ENCODE data around the gene PFAS.
A peak's percentile ranks its signal among the peaks of the same experiment; 100 is the strongest.

PFAS gene

DNA sequence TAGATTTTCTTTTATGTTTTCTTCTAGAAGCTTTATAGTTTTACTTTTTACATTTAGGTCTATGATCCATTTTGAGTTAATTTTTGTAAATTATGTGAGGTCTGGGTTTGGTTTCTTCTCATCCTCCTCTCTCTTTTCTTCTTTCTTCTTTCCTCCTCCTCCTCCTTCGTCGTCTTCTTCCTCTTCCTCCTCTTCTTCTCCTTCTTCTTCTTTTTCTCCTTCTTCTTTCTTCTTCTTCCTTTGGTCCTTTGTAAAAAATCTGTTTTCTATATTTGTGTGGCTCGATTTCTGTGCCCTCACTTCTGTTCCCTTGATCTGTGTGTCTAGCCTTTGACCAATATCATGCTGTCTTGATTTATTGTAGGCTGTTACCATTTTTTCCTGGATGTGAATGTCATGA lies 51.1 kb downstream of the PFAS start:
- Histone ChIP-seq H3K4me2 (no peak overlapping the region), H3K4me1 (ENCODE audit: low read depth, poor library complexity, severe bottlenecking) (no peaks in the 10 kb centered on the region), H2AFZ (ENCODE audit: low read depth) (no peak overlapping the region), H3K27ac (no peak overlapping the region), H4K20me1 (ENCODE audit: insufficient read depth) (no peaks in the 10 kb centered on the region), H3K9ac (no peak overlapping the region), H3K79me2 (ENCODE audit: insufficient read depth, low read depth) (no peaks in the 10 kb centered on the region), H3K27me3 (ENCODE audit: insufficient read depth, low read depth) (no peaks in the 10 kb centered on the region), H3K4me3 (IDR thresholded peaks at IDR 0.05; ENCODE audit: insufficient read depth, low read depth, low read length) (no peak overlapping the region), H3K36me3 (ENCODE audit: insufficient read depth) (no peaks in the 10 kb centered on the region)
- TF ChIP-seq, protein P1, sequence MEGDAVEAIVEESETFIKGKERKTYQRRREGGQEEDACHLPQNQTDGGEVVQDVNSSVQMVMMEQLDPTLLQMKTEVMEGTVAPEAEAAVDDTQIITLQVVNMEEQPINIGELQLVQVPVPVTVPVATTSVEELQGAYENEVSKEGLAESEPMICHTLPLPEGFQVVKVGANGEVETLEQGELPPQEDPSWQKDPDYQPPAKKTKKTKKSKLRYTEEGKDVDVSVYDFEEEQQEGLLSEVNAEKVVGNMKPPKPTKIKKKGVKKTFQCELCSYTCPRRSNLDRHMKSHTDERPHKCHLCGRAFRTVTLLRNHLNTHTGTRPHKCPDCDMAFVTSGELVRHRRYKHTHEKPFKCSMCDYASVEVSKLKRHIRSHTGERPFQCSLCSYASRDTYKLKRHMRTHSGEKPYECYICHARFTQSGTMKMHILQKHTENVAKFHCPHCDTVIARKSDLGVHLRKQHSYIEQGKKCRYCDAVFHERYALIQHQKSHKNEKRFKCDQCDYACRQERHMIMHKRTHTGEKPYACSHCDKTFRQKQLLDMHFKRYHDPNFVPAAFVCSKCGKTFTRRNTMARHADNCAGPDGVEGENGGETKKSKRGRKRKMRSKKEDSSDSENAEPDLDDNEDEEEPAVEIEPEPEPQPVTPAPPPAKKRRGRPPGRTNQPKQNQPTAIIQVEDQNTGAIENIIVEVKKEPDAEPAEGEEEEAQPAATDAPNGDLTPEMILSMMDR (conservative IDR thresholded peaks at IDR 0.05; ENCODE audit: low read depth, low read length): no peak

DNA sequence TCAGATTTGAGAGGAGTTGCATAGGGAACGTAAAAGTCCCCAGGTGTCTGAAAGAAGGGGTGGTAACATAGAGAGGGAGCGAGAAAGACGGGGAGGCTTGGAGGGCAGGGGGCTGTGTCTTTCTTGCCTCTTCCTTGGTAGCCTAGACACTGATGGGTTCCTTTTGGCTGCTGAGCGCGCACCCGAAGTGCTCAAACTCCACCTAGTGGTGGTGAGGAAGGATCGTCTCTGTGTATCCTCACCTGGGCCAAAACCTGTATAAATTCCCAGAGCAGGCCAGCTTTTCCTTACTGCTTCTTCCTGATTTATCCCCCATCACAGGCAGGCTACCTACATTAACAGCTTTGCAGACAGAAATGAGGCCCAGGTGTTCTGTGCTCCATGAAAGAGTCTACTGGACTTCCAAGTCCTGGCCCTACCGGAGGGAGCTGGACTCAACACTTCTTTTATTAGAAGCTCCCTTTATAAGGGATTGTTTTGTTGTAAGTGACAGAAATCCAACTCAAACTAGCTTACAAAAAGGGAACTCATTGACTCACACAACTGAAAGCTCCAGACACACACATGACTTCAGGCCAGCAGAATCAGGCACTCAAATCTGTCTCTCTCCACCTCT lies 51.6 kb downstream of the PFAS start:
- H3K4me1 ChIP-seq (ENCODE audit: low read depth, poor library complexity, severe bottlenecking): no peaks in the 10 kb centered on the region
- H4K20me1 ChIP-seq (ENCODE audit: insufficient read depth): no peaks in the 10 kb centered on the region
- H2AFZ ChIP-seq (ENCODE audit: low read depth): no peak overlapping the region
- H3K4me2 ChIP-seq: no peak overlapping the region
- H3K27me3 ChIP-seq (ENCODE audit: insufficient read depth, low read depth): no peaks in the 10 kb centered on the region
- H3K4me3 ChIP-seq (IDR thresholded peaks at IDR 0.05; ENCODE audit: insufficient read depth, low read depth, low read length): no peak overlapping the region
- no peak overlapping the region for H3K27ac ChIP-seq
- H3K36me3 ChIP-seq (ENCODE audit: insufficient read depth): no peaks in the 10 kb centered on the region
- TF ChIP-seq, protein P1 (conservative IDR thresholded peaks at IDR 0.05; ENCODE audit: low read depth, low read length): peak; percentile 62
- H3K9ac ChIP-seq: no peak overlapping the region
- no peaks in the 10 kb centered on the region for H3K79me2 ChIP-seq (ENCODE audit: insufficient read depth, low read depth)

DNA sequence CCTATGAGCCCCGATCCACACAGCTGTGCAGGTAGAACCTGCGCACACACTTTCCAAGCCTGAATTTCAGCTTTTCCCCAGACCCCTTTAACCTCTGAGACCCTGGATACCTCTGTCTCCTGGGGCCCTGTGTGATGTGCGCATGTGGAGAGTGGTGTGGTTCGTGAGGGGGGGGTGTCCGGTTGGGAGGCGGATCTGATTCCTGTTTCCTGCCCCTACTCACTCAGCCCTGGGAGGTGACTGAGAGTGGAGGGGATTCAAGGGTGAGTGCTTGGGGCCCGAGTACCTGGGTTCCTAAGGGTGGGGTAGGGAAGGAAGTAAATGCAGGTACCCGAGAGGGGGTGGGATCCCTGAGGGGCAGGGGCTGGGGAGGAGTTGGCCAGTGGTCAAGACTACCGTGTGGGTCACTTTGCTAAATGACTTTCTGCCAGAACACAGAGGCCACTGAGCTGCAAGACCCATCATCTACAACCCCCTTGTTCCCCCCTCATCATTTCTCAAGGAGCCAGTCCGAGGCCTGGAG lies 61.6 kb downstream of the PFAS start:
- H4K20me1 ChIP-seq (ENCODE audit: insufficient read depth): no peaks in the 10 kb centered on the region
- no peak overlapping the region for H3K4me2 ChIP-seq
- no peaks in the 10 kb centered on the region for H3K36me3 ChIP-seq (ENCODE audit: insufficient read depth)
- no peaks in the 10 kb centered on the region for H3K4me1 ChIP-seq (ENCODE audit: low read depth, poor library complexity, severe bottlenecking)
- TF ChIP-seq, protein P1 (conservative IDR thresholded peaks at IDR 0.05; ENCODE audit: low read depth, low read length): no peak
- no peak overlapping the region for H2AFZ ChIP-seq (ENCODE audit: low read depth)
- H3K9ac ChIP-seq: no peak overlapping the region
- H3K4me3 ChIP-seq (IDR thresholded peaks at IDR 0.05; ENCODE audit: insufficient read depth, low read depth, low read length): no peak overlapping the region
- H3K79me2 ChIP-seq (ENCODE audit: insufficient read depth, low read depth): no peaks in the 10 kb centered on the region
- H3K27me3 ChIP-seq (ENCODE audit: insufficient read depth, low read depth): no peaks in the 10 kb centered on the region; the same call in 1 of the 2 replicates
- H3K27ac ChIP-seq: no peak overlapping the region

DNA sequence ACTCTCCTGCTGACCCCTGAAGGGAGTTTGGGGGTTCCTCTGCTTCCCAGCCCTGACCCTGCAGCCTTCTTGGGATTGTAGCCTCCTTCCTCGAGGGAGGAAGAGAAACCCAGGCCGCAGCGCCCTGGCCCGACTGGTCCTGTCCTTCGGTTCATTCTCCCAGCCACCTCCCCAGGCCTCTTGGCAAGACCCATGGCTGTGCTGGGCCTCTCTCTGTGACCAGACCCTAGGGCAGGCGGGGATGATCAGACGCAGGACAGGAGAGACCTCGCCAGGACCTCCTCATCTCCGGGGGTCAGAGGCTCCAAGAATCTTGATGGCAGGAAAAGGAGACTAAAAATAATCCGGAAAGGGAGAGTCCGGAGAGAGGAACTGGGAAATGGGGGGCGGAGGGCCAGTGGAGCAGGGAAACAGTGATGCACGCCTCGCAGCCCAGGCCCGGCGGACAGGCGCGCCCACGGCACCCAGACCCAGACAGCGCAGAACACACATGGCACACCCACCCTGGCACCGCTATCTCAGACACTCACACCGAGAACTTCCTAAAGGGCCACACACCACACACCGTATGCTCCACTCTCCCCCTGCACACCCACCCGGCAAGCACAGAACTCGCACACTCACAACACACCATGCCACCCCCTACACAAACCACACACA lies 62.2 kb downstream of the PFAS start:
- no peak overlapping the region for H3K4me3 ChIP-seq (IDR thresholded peaks at IDR 0.05; ENCODE audit: insufficient read depth, low read depth, low read length)
- TF ChIP-seq, protein P1 (conservative IDR thresholded peaks at IDR 0.05; ENCODE audit: low read depth, low read length): no peak
- no peak overlapping the region for H2AFZ ChIP-seq (ENCODE audit: low read depth)
- H3K4me1 ChIP-seq (ENCODE audit: low read depth, poor library complexity, severe bottlenecking): no peaks in the 10 kb centered on the region
- no peak overlapping the region for H3K9ac ChIP-seq
- H3K27ac ChIP-seq: no peak overlapping the region
- H4K20me1 ChIP-seq (ENCODE audit: insufficient read depth): no peaks in the 10 kb centered on the region
- H3K4me2 ChIP-seq: no peak overlapping the region
- H3K79me2 ChIP-seq (ENCODE audit: insufficient read depth, low read depth): no peaks in the 10 kb centered on the region
- H3K27me3 ChIP-seq (ENCODE audit: insufficient read depth, low read depth): no peaks in the 10 kb centered on the region; the same call in 1 of the 2 replicates
- H3K36me3 ChIP-seq (ENCODE audit: insufficient read depth): no peaks in the 10 kb centered on the region

Data from KMS-11 (cell line).